GM12873 (cell line): ENCODE data around the gene PAN3.

Experiments used
- TF ChIP-seq, protein P1 (sequence below): IDR thresholded peaks from 2 replicates; pipeline ENCODE4 v1.5.1; 2012; ENCODE audit warnings: low read depth, mild to moderate bottlenecking, moderate library complexity, low read length, control low read depth; ENCODE audit not compliant: insufficient read depth; ENCODE audit errors: missing control alignments

Gene PAN3

DNA sequence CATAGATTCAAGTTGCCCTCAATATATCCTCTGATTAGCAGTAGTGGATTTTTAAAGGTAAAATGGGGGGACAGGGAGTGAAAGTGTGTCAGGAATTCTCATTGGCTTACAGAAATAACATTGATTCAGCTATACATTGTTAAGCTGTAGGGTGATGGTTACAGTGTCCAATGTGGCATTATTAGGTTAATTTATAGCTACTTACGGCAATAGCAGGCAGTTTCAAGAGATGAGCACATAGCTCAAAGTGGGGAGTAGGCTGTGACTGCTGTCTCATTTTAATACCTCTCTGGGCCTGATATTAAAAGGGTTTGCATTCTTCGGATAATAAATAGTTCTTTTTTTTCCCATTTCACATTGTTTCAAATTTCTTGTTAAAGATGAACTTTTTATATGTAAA, 34.6 kb downstream of the PAN3 start:
- TF ChIP-seq, protein P1, sequence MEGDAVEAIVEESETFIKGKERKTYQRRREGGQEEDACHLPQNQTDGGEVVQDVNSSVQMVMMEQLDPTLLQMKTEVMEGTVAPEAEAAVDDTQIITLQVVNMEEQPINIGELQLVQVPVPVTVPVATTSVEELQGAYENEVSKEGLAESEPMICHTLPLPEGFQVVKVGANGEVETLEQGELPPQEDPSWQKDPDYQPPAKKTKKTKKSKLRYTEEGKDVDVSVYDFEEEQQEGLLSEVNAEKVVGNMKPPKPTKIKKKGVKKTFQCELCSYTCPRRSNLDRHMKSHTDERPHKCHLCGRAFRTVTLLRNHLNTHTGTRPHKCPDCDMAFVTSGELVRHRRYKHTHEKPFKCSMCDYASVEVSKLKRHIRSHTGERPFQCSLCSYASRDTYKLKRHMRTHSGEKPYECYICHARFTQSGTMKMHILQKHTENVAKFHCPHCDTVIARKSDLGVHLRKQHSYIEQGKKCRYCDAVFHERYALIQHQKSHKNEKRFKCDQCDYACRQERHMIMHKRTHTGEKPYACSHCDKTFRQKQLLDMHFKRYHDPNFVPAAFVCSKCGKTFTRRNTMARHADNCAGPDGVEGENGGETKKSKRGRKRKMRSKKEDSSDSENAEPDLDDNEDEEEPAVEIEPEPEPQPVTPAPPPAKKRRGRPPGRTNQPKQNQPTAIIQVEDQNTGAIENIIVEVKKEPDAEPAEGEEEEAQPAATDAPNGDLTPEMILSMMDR: no peak

DNA sequence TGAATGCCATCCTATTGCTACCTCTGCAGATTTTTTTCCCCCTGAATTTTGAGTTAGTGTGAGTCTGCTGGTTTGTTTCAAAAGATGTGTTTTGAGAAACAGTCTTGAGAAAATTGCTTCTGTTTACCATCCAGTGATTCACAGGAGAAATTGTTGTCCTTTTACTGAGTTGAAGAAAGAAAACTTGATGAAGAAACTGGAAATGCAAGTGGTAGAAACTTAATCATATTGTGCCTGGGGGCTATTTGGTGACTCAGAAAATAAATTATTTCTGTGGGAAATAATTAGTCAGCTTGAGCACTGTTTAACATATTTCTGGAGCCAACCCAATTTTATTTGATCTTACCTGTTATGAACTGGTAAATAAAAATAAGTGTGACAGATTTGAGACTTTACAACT, 35.4 kb downstream of the PAN3 start:
- TF ChIP-seq, protein P1: no peak

DNA sequence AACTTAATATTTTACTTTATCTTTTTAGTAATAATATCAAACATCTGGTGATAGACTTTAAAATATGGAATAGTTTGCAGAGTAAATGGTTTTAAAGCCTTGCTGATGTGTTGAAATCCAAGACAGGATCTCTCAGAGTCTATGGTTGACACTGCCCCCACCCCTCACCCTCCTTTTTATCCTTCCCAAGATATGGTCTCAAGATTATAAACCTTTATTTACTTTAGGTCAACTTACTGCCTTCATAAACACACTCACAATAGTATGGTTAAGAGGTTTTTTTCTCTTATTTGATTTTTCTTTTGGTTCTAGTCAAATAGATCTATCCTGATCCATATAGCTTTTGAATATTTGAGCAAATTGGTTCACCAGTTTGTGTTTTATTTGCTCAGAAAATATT, 39.0 kb downstream of the PAN3 start:
- TF ChIP-seq, protein P1: no peak

DNA sequence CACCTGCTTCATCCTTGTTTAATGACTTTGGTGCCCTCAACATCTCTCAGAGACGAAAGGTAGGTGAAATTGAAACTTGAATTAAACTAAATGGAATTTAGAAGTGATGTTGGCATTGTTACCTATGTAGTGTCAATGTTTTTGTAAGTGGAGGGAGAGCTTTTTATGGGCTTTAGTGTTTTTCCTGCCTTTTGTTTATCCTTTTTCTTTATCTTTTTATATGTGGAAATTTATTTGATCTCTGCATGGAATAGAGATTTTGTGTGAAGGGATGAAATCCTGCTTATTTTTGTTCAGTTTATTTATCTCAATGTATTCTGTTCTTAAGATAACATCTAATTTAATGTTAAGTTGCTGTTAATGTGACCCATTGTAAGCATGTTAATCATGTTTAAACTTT, 39.5 kb downstream of the PAN3 start:
- TF ChIP-seq, protein P1: no peak

DNA sequence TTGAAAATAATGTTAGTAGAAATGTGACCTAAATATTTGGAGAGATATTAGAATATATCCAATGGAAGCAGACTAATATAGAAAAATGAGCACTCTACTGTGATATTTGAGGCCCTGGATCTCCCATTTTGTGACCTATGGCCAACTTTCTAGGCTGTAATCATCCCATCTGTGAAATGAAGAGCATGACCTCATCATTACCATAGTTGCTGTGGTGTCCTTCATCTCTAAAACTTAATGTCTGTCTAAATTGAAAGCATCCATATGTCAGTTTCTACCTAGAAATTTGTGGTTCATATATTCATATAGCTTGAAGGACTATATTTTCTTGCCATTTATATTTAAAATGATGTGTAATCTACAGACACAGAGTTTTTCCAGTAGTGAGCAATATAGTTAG, 41.6 kb downstream of the PAN3 start:
- TF ChIP-seq, protein P1: no peak

DNA sequence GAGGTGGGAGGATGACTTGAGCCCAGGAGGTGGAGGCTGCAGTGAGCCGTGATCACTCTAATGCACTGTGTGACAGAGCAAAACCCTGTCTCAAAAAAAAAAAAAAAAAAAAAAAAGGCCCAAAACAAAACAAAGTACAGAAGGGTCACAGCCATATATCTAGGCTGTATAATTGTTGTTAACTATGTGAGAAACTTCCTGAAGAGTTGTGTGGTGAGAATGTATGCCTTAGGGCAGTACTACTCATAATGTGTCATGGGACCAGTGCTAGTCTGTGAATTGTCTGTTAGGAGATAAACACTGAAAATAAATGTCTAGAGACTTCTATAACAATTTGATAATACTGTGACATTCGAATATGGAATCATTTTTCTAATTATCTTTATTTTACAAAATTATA, 43.1 kb downstream of the PAN3 start:
- TF ChIP-seq, protein P1: no peak

DNA sequence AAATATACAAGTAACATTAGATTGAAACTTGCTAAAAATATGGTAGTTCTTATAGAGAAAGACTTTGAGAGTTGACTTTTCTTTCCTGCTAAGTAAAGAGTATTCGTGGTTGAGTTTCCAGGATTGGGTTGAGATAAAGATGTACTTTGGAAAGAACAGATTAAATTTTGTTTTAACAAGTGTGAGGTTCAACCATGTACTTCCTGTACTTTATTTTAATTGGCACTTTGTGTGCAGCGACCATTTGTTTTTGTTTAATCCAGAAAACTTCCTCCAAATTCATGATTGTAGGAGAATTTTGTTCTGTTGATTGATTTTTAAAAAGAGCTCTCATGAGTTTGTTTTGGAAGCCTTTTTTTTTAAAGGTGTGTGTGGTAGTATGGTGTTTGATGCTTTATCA, 46.9 kb downstream of the PAN3 start:
- TF ChIP-seq, protein P1: no peak
